Measurements from ENCODE around the gene HIPK2. TPM values are rescaled to one million over a fixed set of nuclear protein-coding genes. Genes with fewer than 3 reads are reported as not detected.

Gene HIPK2
- total RNA-seq, 6 experiments from 2014 or later, result 48.5 to 68.0 (median 59.6) TPM

GRCh38 chr7:139572704-139573385 lies 205.0 kb downstream of the HIPK2 start:
- Histone ChIP-seq H3K4me3 (no peak overlapping the region), H3K36me3 (peaks cover 0 to 56% (median 37%) of the 10 kb centered on the region in 4 donors), H3K9me3 (no peaks in the 10 kb centered on the region), H3K27ac (no peak overlapping the region), H3K4me1 (no peaks in the 10 kb centered on the region), H3K27me3 (no peaks in the 10 kb centered on the region)
- WGBS (ENCODE audit: insufficient coverage, low coverage, low lambda C conversion rate, missing lambda C conversion rate), result 80% methylated on average over 14 of the region's 38 CpGs
- DNase-seq (no peak), ATAC-seq (no peak)
- TF ChIP-seq CTCF (IDR thresholded peaks at IDR 0.05) (no peak), POLR2A (IDR thresholded peaks at IDR 0.05) (no peak)
- intact Hi-C loops (cut with DNase I), result no loop called here

- Histone ChIP-seq H3K4me3 (no peak overlapping the region), H3K36me3 (peaks cover 0 to 54% (median 36%) of the 10 kb centered on the region in 4 donors), H3K27ac (no peak overlapping the region), H3K4me1 (no peaks in the 10 kb centered on the region), H3K9me3 (no peaks in the 10 kb centered on the region), H3K27me3 (no peaks in the 10 kb centered on the region)
- TF ChIP-seq CTCF (IDR thresholded peaks at IDR 0.05), result no peak
- no peak for TF ChIP-seq POLR2A (IDR thresholded peaks at IDR 0.05)
- intact Hi-C loops (cut with DNase I), result no loop called here
- 97% methylated on average over 9 of the region's 15 CpGs for WGBS (ENCODE audit: insufficient coverage, low coverage, low lambda C conversion rate, missing lambda C conversion rate)
- ATAC-seq (no peak), DNase-seq (no peak)
Measured at GRCh38 chr7:139572071-139572470, 205.7 kb downstream of the HIPK2 start.

DNA sequence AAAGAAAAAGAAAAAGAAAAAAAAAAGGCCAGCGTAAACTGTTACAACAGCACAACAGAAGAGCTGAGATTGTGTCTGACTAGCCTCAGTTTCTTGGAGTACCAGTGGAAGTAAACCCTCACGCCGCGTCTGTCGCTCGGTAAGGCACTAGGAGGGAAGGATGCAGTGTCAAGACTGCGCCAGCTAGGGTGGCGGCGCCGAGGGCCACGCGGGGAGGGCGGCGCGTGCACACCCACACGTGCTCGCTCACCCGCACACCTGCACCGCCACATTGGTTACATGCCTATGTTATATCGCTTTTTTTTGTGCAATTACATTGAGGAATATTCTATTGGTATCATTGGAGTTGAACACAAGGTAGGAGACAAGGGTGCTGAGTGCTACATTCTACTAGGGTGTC lies 206.1 kb downstream of the HIPK2 start:
- TF ChIP-seq POLR2A (IDR thresholded peaks at IDR 0.05), result no peak
- Histone ChIP-seq H3K36me3 (peaks cover 0 to 54% (median 36%) of the 10 kb centered on the region in 4 donors), H3K27me3 (no peaks in the 10 kb centered on the region), H3K27ac (no peak overlapping the region), H3K9me3 (no peaks in the 10 kb centered on the region), H3K4me1 (no peaks in the 10 kb centered on the region), H3K4me3 (no peak overlapping the region)
- ATAC-seq (no peak), DNase-seq (no peak)
- intact Hi-C loops (cut with DNase I), result no loop called here
- 90% methylated on average over 9 of the region's 20 CpGs for WGBS (ENCODE audit: insufficient coverage, low coverage, low lambda C conversion rate, missing lambda C conversion rate)

GRCh38 chr7:139571190-139571589 lies 206.6 kb downstream of the HIPK2 start:
- Histone ChIP-seq H3K36me3 (peaks cover 0 to 54% (median 34%) of the 10 kb centered on the region in 4 donors), H3K4me3 (no peak overlapping the region), H3K9me3 (no peaks in the 10 kb centered on the region), H3K4me1 (no peaks in the 10 kb centered on the region), H3K27me3 (no peaks in the 10 kb centered on the region), H3K27ac (no peak overlapping the region)
- ATAC-seq (no peak), DNase-seq (no peak)
- WGBS (ENCODE audit: insufficient coverage, low coverage, low lambda C conversion rate, missing lambda C conversion rate), result 87% methylated on average over 8 of the region's 20 CpGs
- intact Hi-C loops (cut with DNase I), result no loop called here
- TF ChIP-seq POLR2A (IDR thresholded peaks at IDR 0.05), result no peak
- TF ChIP-seq CTCF (IDR thresholded peaks at IDR 0.05), result no peak

DNA sequence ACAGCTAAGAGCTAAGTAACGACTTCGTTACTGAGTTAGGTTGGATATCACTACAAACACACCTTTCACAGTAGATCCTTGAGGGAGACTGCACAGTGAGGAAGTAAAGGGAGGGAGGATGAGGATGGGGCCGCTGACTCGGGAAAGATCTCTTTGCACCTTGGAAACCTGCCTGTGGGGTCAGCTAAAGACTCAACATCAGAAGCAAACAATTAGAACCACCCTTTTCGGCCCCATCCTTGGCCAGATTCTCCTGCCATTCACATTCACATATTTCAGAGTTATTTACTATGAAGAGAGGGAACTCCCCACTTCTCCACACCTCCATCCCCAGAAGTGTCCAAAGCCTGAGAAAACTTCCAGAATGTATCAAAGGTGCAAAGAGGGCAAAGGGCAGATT lies 207.2 kb downstream of the HIPK2 start:
- no peak for TF ChIP-seq CTCF (IDR thresholded peaks at IDR 0.05)
- no peak for TF ChIP-seq POLR2A (IDR thresholded peaks at IDR 0.05)
- H3K27me3 ChIP-seq, result no peaks in the 10 kb centered on the region
- H3K4me1 ChIP-seq, result no peaks in the 10 kb centered on the region
- H3K27ac ChIP-seq, result no peak overlapping the region
- DNase-seq, result no peak
- intact Hi-C loops (cut with DNase I), result no loop called here
- H3K4me3 ChIP-seq, result no peak overlapping the region
- 89% methylated on average over 5 of the region's 5 CpGs for WGBS (ENCODE audit: insufficient coverage, low coverage, low lambda C conversion rate, missing lambda C conversion rate)
- H3K36me3 ChIP-seq, result peaks cover 0 to 54% (median 30%) of the 10 kb centered on the region in 4 donors
- H3K9me3 ChIP-seq, result no peaks in the 10 kb centered on the region
- no peak for ATAC-seq
